GM21390 (cell line): Measurements from ENCODE around the gene ELP5.

ENCODE experiments used
- ATAC-seq: cut with Tn5 transposase; IDR thresholded peaks from one replicate; pipeline ENCODE4 v1.9.1; 2021; ENCODE audit not compliant: unreplicated experiment

The ELP5 gene

GRCh38 chr17:7251661-7252175, 297 bp upstream of the ELP5 start, which contains the start of gene CTDNEP1:
CTDNEP1 (minus strand) TSS chr17:7251734; CDS start chr17:7251296, 438 bp downstream.
- ATAC-seq: peak; percentile 88

- no peak for ATAC-seq
Observed at GRCh38 chr17:7253082-7253481, 1.1 kb downstream of the ELP5 start.

GRCh38 chr17:7254511-7254910, 2.5 kb downstream of the ELP5 start:
- ATAC-seq: no peak

- no peak for ATAC-seq
Observed at GRCh38 chr17:7256766-7257456, 4.9 kb downstream of the ELP5 start.

- ATAC-seq: no peak
Observed at GRCh38 chr17:7258731-7259554, 6.9 kb downstream of the ELP5 start.

- no peak for ATAC-seq
Observed at GRCh38 chr17:7259555-7259889, 7.5 kb downstream of the ELP5 start.

GRCh38 chr17:7260151-7260550, 8.1 kb downstream of the ELP5 start:
- ATAC-seq: no peak

- ATAC-seq: no peak
Observed at GRCh38 chr17:7260651-7261378, 8.8 kb downstream of the ELP5 start.

- no peak for ATAC-seq
Observed at GRCh38 chr17:7261379-7262191, 9.6 kb downstream of the ELP5 start.

- ATAC-seq: no peak
Observed at GRCh38 chr17:7262192-7262934, 10.3 kb downstream of the ELP5 start, which contains the start of gene CLDN7. CLDN7 (minus strand) TSS chr17:7262478; CDS start chr17:7262043, 435 bp downstream.

GRCh38 chr17:7262935-7263800, 11.2 kb downstream of the ELP5 start:
- no peak for ATAC-seq

- ATAC-seq: no peak
Observed at GRCh38 chr17:7263801-7264078, 11.7 kb downstream of the ELP5 start.

- ATAC-seq: no peak
Observed at GRCh38 chr17:7266784-7267183, 14.8 kb downstream of the ELP5 start.

- ATAC-seq: no peak
Observed at GRCh38 chr17:7279448-7279847, 27.4 kb downstream of the ELP5 start.

GRCh38 chr17:7280519-7281073, 28.6 kb downstream of the ELP5 start:
- no peak for ATAC-seq

GRCh38 chr17:7281074-7281952, 29.3 kb downstream of the ELP5 start, which contains the start of gene SLC2A4:
SLC2A4 (plus strand) TSS chr17:7281718; CDS start chr17:7281935, 217 bp downstream.
- no peak for ATAC-seq

GRCh38 chr17:7281953-7282751, 30.1 kb downstream of the ELP5 start:
- no peak for ATAC-seq
